NCI-H69 (cell line): ENCODE results near the gene LRP1-AS.

Experiments
- DNase-seq: peaks from one replicate; lab custom pipeline; 2025; lab: John Stamatoyannopoulos, UW

Gene LRP1-AS

DNA sequence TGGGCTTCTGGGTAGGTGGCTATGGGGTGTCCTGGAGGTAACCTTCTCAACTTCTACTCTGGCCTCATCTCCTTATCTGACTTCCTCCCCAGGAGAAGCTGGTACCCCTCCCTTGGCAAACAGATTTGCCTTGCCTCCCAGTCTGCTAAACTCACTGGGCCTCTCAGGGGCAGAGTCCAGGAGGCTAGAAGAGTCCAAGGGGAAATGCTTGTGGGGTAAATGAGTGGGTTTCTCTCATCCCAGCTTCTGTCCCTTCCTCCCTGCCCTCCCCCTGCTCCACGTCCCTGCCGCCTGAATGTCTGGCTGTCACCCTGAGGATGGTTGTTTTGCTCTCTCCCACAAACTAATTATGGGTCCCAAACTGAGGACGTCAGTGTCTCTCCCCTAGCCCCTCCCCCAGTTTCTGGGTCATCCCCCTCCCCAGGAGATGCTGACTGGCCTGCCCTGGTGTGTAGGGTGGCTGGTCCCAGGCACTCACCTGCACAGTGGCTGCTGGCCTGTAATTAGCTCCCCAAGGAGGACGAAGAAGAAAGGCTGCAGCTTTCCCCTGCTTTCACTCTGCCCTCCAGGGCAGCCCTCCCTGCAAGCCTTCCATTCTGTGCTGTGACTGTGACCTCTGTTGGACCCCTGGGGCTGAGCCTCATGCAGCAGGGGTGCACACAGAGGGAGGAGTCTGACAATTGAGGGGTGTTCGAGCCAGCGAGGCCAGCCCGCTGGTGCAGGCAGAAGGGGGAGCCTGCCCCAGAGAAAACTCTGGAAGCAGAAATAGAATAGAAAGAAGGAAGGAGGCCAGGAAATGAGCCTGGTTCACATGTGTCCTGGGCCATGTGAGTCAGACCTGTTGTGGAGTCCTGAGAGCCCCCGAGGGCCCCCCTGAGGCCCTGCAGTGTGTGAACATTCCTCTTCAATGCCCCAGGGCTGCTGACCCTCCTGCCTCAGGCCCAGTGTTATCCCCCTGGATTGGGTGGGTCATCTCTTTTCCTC is at the start of gene LRP1-AS:
Gene LRP1-AS (minus strand): TSS at position 659 of the 984 bp plus-strand sequence.
- peak; percentile 34 for DNase-seq

- DNase-seq: no peak
These were observed 49.5 kb upstream of the LRP1-AS start for GRCh38 chr12:57196956-57197355.

- DNase-seq: peak; percentile 42
These were observed 49.0 kb upstream of the LRP1-AS start for GRCh38 chr12:57196439-57196838.

DNA sequence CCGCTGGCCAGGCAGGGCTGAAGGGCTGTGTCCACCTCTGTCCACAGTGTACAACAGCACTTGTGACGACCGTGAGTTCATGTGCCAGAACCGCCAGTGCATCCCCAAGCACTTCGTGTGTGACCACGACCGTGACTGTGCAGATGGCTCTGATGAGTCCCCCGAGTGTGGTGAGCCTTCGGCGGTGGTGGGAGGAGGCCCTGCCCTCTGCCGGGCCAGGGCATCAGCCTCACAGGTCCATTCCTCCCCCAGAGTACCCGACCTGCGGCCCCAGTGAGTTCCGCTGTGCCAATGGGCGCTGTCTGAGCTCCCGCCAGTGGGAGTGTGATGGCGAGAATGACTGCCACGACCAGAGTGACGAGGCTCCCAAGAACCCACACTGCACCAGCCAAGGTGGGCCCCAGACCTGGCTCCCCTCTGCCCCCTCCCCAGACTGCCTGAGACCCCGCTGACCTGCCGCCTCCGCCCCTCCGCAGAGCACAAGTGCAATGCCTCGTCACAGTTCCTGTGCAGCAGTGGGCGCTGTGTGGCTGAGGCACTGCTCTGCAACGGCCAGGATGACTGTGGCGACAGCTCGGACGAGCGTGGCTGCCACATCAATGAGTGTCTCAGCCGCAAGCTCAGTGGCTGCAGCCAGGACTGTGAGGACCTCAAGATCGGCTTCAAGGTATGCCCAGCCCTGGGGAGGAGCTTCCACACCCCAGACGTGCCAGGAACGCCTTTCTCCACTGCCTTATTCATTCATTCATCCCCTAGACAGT is 48.4 kb upstream of the LRP1-AS start:
- no peak for DNase-seq

- DNase-seq: no peak
These were observed 47.8 kb upstream of the LRP1-AS start for GRCh38 chr12:57195186-57195585.

GRCh38 chr12:57194253-57194652 is 46.8 kb upstream of the LRP1-AS start:
- peak; percentile 16 for DNase-seq

DNA sequence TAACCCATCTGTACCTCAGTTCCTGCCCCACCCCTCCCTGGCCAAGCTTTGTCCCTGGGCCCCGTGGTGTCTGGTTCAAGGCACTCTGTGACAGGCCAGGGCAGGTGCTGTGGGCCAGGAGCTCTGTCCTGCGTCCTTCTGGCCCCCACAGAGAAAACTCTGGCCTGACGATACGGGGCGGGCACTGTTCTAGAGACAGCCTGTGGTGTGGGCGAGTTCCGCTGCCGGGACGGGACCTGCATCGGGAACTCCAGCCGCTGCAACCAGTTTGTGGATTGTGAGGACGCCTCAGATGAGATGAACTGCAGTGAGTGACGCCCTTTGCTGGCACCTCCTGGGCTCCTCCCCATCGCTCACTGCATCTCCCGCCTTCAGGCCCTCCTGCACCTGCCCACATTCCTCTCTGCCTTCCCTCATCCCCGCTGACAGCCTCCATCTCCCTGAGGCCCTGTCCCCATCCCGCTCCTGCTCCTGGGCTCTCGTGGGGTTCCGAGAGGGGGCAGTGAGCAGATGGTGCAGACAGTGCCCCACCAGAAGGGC is 46.4 kb upstream of the LRP1-AS start:
- no peak for DNase-seq

- no peak for DNase-seq
These were observed 45.5 kb upstream of the LRP1-AS start for GRCh38 chr12:57192920-57193319.

GRCh38 chr12:57191410-57191809 is 44.0 kb upstream of the LRP1-AS start:
- DNase-seq: no peak

DNA sequence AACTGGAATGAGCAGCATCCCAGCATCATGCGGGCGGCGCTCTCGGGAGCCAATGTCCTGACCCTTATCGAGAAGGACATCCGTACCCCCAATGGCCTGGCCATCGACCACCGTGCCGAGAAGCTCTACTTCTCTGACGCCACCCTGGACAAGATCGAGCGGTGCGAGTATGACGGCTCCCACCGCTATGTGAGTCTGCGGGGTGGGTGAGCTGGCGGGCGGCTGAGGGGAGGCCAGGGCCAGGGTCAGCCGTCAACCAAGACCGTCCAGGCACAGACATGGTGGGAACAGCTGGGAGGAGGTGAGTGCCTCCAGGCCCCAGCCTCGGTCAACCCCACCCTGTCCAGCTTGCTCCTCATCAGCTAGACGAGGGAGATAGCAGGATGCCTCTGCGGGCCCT is 43.4 kb upstream of the LRP1-AS start:
- DNase-seq: no peak

- DNase-seq: peak; percentile 64
These were observed 42.6 kb upstream of the LRP1-AS start for GRCh38 chr12:57190037-57190436.

DNA sequence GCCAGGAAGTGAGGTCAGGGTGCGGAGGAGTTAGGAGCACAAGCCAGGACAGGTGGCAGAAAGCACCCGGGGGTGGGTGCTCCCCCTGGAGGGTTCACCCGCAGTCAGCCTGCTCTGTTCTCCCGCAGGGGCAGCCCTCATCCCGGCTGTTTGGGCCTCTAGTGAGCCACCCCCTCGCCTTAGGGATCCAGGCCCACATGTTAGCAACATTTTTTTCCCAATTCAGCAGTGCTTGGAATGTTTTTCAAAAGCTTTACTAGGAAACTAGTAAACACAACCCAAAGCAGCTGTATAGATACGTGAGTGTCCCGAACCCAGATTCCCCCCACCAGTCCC is 40.6 kb upstream of the LRP1-AS start:
- no peak for DNase-seq

GRCh38 chr12:57187222-57188089 is 40.0 kb upstream of the LRP1-AS start:
- peak; percentile 13 for DNase-seq

GRCh38 chr12:57185906-57186508 is 38.6 kb upstream of the LRP1-AS start:
- no peak for DNase-seq

DNA sequence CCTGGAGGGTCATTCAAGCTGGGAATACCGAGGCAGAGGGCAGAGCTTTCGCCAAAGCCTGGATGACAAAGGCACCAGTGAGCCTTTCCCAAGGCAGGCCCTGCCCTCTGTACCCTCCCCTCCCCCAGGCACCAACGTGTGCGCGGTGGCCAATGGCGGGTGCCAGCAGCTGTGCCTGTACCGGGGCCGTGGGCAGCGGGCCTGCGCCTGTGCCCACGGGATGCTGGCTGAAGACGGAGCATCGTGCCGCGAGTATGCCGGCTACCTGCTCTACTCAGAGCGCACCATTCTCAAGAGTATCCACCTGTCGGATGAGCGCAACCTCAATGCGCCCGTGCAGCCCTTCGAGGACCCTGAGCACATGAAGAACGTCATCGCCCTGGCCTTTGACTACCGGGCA is 38.0 kb upstream of the LRP1-AS start:
- no peak for DNase-seq

- no peak for DNase-seq
These were observed 36.7 kb upstream of the LRP1-AS start for GRCh38 chr12:57183939-57184725.

GRCh38 chr12:57182918-57183575 is 35.6 kb upstream of the LRP1-AS start:
- peak; percentile 87 for DNase-seq

- no peak for DNase-seq
These were observed 34.2 kb upstream of the LRP1-AS start for GRCh38 chr12:57181561-57182155.

DNA sequence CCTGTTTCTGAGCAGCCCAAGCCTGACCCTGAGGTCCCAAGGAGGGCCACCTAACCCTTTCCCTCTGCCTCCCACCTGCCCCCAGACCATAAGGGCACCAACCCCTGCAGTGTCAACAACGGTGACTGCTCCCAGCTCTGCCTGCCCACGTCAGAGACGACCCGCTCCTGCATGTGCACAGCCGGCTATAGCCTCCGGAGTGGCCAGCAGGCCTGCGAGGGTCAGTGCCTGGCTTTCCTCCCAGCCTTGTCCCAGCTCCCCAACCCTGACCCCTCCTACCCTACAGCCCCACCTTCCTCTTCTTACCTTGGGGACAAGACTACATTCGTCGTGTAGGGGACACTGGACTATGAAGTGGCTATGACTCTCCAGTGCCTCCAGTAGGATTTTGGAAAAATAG is 33.7 kb upstream of the LRP1-AS start:
- no peak for DNase-seq
